ENCODE results near the gene CAPNS1.

The CAPNS1 gene

DNA sequence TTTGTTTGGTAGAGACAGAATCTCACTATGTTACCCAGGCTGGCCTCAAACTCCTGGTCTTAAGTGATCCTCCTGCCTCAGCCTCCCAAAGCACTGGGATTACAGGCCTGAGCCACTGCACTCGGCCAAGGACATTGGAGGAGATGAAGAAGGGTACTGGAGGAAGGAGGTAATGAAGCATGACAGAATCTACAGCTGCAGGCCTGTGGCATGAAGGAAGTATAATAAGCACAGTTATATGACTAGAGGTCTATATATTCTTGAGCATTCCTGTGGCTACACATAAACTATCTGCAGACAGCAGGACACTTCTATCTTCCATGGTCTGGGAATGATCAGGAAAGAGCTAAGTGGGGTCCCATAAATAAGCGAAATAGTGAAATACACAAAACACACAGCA is 56.4 kb downstream of the CAPNS1 start:
- no peak overlapping the region for H3K4me3 ChIP-seq
- TF ChIP-seq, protein P1, sequence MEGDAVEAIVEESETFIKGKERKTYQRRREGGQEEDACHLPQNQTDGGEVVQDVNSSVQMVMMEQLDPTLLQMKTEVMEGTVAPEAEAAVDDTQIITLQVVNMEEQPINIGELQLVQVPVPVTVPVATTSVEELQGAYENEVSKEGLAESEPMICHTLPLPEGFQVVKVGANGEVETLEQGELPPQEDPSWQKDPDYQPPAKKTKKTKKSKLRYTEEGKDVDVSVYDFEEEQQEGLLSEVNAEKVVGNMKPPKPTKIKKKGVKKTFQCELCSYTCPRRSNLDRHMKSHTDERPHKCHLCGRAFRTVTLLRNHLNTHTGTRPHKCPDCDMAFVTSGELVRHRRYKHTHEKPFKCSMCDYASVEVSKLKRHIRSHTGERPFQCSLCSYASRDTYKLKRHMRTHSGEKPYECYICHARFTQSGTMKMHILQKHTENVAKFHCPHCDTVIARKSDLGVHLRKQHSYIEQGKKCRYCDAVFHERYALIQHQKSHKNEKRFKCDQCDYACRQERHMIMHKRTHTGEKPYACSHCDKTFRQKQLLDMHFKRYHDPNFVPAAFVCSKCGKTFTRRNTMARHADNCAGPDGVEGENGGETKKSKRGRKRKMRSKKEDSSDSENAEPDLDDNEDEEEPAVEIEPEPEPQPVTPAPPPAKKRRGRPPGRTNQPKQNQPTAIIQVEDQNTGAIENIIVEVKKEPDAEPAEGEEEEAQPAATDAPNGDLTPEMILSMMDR (IDR thresholded peaks at IDR 0.05): no peak
- DNase-seq (ENCODE audit: low spot score): no peak
- no peak overlapping the region for H3K27ac ChIP-seq

DNA sequence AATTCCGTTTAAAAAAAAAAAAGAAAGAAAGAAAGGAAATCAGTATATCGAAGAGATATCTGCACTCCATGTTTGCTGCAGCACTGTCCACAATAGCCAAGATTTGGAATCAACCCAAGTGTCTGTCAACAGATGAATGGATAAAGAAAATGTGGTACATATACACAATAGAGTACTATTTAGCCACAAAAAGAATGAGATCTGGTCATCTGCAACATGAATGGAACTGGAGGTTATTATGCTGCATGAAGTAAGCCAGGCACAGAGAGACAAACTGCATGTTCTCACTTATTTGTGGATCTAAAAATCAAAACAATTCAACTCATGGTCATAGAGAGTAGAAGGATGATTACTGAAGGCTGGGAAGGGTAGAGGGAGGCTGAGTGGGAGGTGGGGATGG is 58.3 kb downstream of the CAPNS1 start:
- H3K4me3 ChIP-seq: no peak overlapping the region
- no peak overlapping the region for H3K27ac ChIP-seq
- TF ChIP-seq, protein P1 (IDR thresholded peaks at IDR 0.05): no peak
- DNase-seq (ENCODE audit: low spot score): no peak

Measured in coronary artery (tissue), 2 donors.